ENCODE results near the gene BNIP3.

Gene BNIP3, protein sequence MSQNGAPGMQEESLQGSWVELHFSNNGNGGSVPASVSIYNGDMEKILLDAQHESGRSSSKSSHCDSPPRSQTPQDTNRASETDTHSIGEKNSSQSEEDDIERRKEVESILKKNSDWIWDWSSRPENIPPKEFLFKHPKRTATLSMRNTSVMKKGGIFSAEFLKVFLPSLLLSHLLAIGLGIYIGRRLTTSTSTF

DNA sequence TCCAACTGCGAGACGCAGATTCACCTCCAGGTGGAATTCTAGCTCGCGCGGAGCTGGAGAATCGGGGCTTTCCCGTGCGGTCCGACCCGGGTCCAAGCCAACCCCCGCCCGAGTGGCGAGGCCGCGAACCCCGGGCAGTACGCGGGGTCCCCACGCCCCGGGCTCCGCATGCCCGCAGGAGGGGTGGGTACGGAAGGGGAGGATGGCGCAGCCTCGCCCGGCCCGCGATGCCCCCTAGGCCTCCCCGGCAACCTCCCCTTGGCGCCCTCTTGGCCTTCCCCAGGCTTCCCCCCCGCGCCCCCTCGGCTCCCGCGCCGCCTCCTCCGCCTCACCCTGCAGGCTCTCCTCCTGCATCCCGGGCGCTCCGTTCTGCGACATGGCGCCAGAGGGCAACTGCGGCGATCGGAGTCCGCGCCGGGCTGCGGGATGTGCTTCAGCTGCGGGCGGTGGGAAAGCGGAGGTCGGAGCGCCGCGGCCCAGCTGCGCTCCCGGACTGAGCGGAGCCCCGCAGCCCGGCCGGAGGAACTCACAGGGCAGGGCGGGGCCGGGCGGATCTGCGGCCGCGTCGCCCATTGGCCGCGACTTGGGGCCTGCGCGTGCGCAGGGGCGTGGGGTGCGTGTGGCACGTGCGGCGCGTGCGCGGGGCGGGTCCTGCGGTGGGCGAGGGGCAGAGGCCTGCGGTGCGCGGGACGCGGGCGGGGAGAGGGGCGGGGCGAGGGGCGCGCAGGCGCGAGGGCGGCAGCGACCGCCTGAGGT, at the start of gene BNIP3:
Gene BNIP3 (minus strand): TSS at position 495 of the 756 bp plus-strand sequence. CDS start 117 bp downstream, at position 378.
- peak; percentile 80 to 83 for DNase-seq

DNA sequence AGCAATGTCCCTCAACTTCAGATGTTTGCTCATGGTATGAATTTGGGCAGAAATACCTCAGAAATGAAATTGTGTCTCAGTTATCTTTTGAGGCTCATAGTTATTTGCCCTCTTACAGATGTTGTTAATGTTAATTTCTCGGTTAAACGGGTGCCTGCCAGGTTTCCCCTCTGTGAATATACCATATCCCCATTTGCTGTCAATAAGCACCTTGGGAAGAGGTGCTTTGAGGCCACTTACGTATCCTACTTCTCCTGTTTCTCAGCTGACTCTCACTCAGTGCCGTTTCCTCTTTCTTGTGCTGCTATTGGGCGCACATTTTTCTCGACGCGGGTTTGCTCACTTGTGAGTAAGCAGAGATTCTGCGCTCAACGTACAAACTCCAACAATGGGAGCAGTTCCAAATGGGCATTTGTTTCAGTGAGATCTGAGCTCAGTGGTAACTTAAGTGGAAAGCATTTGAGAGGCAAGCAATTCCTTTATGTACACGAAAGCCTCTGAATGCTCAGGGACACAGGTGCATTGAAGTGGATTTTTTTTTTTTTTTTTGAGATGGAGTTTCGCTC, 49.3 kb upstream of the BNIP3 start:
- DNase-seq: no peak

DNA sequence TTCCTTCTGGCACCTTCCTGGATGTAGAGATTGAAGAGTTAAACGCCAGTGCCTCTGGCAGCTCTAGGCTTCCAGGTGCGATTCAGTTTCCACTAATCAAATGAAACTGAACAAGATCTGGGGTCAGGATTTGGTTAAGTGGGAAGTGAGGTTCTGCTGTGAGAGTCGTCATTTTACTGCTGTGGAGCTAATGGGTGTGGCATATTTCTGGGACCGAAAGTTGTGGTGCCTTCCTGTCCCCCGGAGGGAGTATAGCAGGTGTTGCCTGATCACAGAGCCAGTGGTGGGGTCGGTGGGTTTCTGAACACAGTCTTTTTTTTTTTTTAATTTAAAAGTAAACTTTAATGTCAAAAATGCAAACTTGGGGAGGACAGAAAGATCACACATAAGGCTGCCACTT, 47.0 kb upstream of the BNIP3 start:
- no peak for DNase-seq

- DNase-seq: no peak
Measured at GRCh38 chr10:132027423-132027983, 45.8 kb upstream of the BNIP3 start.

DNA sequence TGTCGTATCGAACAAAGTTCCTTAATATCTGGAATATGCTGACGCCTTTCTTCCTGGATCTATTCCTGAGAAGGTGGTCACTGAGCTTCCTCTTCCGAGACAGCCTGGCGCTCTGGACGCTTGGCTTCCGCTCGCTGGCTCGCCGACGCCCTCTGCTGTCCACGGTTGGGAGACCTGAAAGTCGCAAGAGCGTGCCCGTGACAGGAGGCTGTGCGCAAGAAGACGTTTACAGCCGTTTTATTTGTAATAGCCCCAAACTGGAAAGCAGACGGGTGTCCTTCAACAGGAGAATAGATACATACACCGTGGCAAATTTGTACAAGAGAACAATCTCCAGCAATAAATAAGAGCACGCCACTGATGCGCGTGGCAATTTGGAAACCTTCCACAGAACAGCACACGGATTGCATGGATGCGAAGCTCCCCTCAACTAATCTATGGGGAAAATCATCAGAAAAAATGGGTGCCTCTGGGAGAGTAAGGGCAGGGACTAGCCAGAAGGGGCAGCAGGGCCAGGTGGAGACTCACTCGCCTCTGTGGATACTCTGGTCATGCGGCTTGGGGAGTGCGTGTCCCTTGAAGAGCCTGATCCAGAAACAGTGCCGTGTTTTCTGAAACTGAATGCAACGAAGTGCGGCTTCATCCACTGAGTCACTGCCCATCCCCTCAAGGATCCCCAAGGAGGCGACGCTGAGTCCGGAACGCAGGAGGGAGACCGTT, 41.5 kb upstream of the BNIP3 start:
- DNase-seq: peak; percentile 85 to 86

GRCh38 chr10:132022241-132022640, 40.5 kb upstream of the BNIP3 start:
- DNase-seq: no peak

- DNase-seq: no peak
Measured at GRCh38 chr10:132021504-132022143, 39.9 kb upstream of the BNIP3 start.

GRCh38 chr10:132021046-132021445, 39.3 kb upstream of the BNIP3 start:
- no peak for DNase-seq

- no peak for DNase-seq
Measured at GRCh38 chr10:132020456-132020855, 38.7 kb upstream of the BNIP3 start.

GRCh38 chr10:132019366-132019765, 37.6 kb upstream of the BNIP3 start:
- DNase-seq: no peak

GRCh38 chr10:132018446-132018845, 36.7 kb upstream of the BNIP3 start:
- DNase-seq: no peak

GRCh38 chr10:132016514-132016913, 34.8 kb upstream of the BNIP3 start:
- no peak for DNase-seq

DNA sequence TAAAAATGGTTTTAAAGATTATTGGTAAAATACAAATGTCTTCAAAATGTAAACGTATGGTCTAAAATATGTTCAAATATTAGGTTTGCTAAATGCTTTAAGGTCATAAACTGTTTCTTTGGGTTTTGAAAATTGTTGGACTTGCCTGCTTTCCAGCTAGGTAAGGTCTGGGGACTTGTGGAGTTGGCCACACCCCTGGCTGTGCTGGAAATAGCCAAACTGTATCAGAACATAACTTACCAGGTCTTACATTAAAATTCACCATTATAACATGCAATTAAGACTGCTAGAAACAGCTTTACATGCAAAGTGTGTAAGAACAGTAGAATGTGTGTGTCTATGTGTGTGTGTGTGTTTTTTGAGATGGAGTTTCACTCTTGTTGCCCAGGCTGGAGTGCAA, 29.7 kb upstream of the BNIP3 start:
- no peak for DNase-seq

DNA sequence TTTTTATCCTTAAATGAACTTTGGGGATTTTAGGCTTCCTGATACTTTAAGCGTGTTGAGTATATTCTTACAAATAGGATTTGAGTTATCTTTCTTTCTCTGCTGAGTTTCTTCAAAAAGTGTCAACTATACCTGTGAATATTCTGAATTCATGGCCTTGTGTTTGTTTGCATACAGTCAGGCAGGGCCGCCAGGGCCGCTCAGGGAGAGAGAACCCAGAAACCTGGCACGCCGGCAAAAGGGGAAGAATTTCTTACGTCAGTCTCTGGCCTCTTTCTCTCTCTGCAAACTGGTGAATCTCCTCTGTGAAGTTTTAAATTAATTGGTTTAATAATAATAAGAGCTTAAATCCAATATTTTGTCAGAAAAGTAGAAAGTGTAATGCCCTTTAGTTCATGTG, 29.3 kb upstream of the BNIP3 start:
- DNase-seq: no peak

- no peak for DNase-seq
Measured at GRCh38 chr10:132010483-132010882, 28.8 kb upstream of the BNIP3 start.

- DNase-seq: no peak
Measured at GRCh38 chr10:132009575-132009974, 27.9 kb upstream of the BNIP3 start.

GRCh38 chr10:132007681-132008080, 26.0 kb upstream of the BNIP3 start:
- DNase-seq: no peak

GRCh38 chr10:132006966-132007365, 25.2 kb upstream of the BNIP3 start:
- DNase-seq: no peak

GRCh38 chr10:132005147-132005546, 23.4 kb upstream of the BNIP3 start:
- no peak for DNase-seq

GRCh38 chr10:132004052-132004451, 22.3 kb upstream of the BNIP3 start:
- no peak for DNase-seq

GRCh38 chr10:132003282-132003924, 21.7 kb upstream of the BNIP3 start:
- no peak for DNase-seq

DNA sequence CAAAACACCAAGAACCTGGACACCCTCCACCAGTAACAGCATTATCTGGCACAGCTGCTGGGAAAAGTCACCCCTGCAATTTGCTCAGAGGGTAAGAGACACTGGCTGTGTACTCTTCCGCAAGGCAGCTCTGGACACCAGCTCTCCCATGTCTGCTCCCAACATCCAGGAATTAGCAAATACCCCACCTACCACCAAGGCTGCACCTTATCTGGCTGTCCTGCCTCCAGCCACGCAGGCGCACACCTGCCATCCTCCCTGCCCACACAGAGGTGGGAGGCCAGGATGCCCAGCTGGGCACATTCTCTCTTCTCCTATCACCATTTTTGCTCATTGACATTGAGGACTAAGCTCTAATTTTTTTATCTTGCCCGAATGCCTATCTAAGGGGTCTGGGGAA, 20.3 kb upstream of the BNIP3 start:
- no peak for DNase-seq

All from Kasumi-1 (cell line).